MCF 10A (cell line): ENCODE results near the gene ETS2. TPM values are rescaled to one million over a fixed set of nuclear protein-coding genes. Genes with fewer than 3 reads are reported as not detected.
A peak's percentile ranks its signal among the peaks of the same experiment; 100 is the strongest.

Source experiments
- BruUV-seq: library from RNA; stranded (reverse); fragments of 400-500 nt; replicated peaks from 2 replicates; lab custom pipeline; 2021; lab: Mats Ljungman, UMichigan
- CTCF ChIA-PET: fragments of 300-600 bp; sonication (Branson Sonifier 250); formaldehyde crosslinking; extraction: SDS; loops from one replicate; lab custom pipeline; 2021; ENCODE audit warnings: antibody characterized with exemption, inconsistent platforms; lab: Yijun Ruan, JAX
- POLR2A ChIA-PET: fragments of 300-600, 350-650 bp; sonication (Branson Sonifier 250); formaldehyde crosslinking; extraction: SDS; loops from one replicate; lab custom pipeline; 2020; ENCODE audit warnings: antibody characterized with exemption, inconsistent platforms; lab: Yijun Ruan, JAX
- DNase-seq: peaks from one replicate; pipeline ENCODE4 v3.0.0-alpha.2; 2018; ENCODE audit not compliant: unreplicated experiment
- H3K27ac Mint-ChIP-seq: one replicate; pipeline ENCODE4 v1.8.0; 2022; ENCODE audit warnings: mild to moderate bottlenecking, low read depth, mixed read lengths; ENCODE audit not compliant: unreplicated experiment
- H3K27me3 Mint-ChIP-seq: one replicate; pipeline ENCODE4 v1.8.0; 2022; ENCODE audit warnings: mixed read lengths; ENCODE audit not compliant: insufficient read depth, unreplicated experiment
- H3K36me3 Mint-ChIP-seq: one replicate; pipeline ENCODE4 v1.8.0; 2022; ENCODE audit warnings: mild to moderate bottlenecking, moderate library complexity, mixed read lengths; ENCODE audit not compliant: insufficient read depth, unreplicated experiment
- H3K4me1 Mint-ChIP-seq: one replicate; pipeline ENCODE4 v1.8.0; 2022; ENCODE audit warnings: mixed read lengths; ENCODE audit not compliant: insufficient read depth, unreplicated experiment
- H3K4me3 Mint-ChIP-seq: one replicate; pipeline ENCODE4 v1.8.0; 2022; ENCODE audit warnings: mild to moderate bottlenecking, moderate library complexity, mixed read lengths; ENCODE audit not compliant: unreplicated experiment
- H3K9me3 Mint-ChIP-seq: one replicate; pipeline ENCODE4 v1.8.0; 2022; ENCODE audit warnings: mixed read lengths; ENCODE audit not compliant: unreplicated experiment
- intact Hi-C: fragments of 100-400 bp; cut with micrococcal nuclease; formaldehyde crosslinking; loops from 2 replicates; pipeline ENCODE4 v1.14.1; 2022
- total RNA-seq: library from RNA; stranded (reverse); gene quantifications from 2 replicates; pipeline ENCODE4 v1.2.3, GENCODE V29; 2022
- TF ChIP-seq, protein P1 (sequence below): fragments of 200-600 bp; IDR thresholded peaks from one replicate; pipeline ENCODE4 v1.8.0; 2022; ENCODE audit warnings: antibody characterized with exemption, mild to moderate bottlenecking; ENCODE audit not compliant: unreplicated experiment

Gene ETS2
- total RNA-seq, 1 experiment from 2014 or later: 109 TPM

DNA sequence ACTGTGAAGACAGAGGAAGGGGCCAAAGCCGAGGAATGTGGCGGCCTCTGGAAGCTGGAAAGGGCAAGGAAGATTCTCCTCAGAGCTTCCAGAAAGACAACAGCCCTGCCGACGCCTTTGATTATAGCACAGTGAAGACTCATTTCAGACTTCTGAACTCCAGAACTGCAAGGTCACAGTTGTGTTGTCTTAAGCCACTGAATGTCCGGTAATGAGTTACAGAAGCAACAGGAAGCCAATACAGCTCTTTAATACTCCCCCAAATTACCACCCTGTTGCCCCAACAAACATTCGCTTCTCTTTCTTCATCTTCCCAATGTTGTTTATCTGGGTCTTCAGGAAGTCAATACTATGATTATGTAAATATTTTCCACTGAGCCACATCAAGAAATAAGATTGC lies 44.0 kb downstream of the ETS2 start:
- TF ChIP-seq, protein P1, sequence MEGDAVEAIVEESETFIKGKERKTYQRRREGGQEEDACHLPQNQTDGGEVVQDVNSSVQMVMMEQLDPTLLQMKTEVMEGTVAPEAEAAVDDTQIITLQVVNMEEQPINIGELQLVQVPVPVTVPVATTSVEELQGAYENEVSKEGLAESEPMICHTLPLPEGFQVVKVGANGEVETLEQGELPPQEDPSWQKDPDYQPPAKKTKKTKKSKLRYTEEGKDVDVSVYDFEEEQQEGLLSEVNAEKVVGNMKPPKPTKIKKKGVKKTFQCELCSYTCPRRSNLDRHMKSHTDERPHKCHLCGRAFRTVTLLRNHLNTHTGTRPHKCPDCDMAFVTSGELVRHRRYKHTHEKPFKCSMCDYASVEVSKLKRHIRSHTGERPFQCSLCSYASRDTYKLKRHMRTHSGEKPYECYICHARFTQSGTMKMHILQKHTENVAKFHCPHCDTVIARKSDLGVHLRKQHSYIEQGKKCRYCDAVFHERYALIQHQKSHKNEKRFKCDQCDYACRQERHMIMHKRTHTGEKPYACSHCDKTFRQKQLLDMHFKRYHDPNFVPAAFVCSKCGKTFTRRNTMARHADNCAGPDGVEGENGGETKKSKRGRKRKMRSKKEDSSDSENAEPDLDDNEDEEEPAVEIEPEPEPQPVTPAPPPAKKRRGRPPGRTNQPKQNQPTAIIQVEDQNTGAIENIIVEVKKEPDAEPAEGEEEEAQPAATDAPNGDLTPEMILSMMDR: no peak
- no peak overlapping the region for H3K27ac Mint-ChIP-seq
- no peak overlapping the region for H3K4me3 Mint-ChIP-seq
- no TSS peak for BruUV-seq
- DNase-seq: no peak
- peaks cover 47% of the 10 kb centered on the region for H3K4me1 Mint-ChIP-seq
- ChIA-PET POLR2A (interaction anchor here (0.6 to 1.6 kb wide), 4 partner anchors 8 to 106 kb away, joined by 3 to 8 read pairs (median 6); no protein-coding TSS in a partner anchor), CTCF (no interaction called here)
- H3K36me3 Mint-ChIP-seq: no peaks in the 10 kb centered on the region
- intact Hi-C loops: loop anchor here (5.0 kb wide), 1 partner anchor 63 kb away; no protein-coding TSS in a partner anchor
- H3K9me3 Mint-ChIP-seq: peaks cover 7% of the 10 kb centered on the region
- H3K27me3 Mint-ChIP-seq: no peaks in the 10 kb centered on the region

DNA sequence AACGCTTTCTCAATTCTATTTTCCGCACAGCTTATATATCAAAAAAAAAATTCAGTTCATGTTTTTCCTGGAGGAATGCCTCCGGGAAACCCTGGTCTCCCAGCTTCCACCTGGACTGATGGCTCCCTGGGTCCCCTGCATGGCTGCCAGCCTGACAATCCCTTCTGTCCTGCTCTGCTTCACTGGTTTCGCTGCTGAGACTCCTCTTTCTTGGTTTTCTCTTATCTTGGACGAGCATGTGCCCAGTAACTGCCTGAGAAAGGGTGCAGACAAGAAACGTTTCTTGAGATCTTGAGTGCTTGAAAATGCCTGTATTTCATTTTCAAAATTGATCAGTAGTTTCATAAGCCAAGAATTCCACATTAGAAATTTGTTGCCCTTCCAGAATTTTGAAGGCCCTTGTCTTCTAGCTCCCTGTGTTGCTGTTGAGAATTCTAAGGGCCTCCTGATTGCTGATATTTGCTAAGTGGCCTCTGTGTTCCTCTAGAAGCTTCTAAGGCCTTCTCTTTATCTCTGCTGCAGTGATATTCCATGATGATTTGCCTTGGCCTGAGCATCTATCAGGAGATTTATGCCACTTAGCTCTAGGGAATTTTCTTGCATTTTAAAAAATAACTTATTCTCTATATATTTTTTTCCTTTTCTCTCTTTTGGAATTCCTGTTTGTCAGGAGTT lies 44.7 kb downstream of the ETS2 start:
- Mint-ChIP-seq H3K27ac (no peak overlapping the region), H3K4me1 (peaks cover 47% of the 10 kb centered on the region), H3K4me3 (no peak overlapping the region), H3K36me3 (no peaks in the 10 kb centered on the region), H3K9me3 (peaks cover 7% of the 10 kb centered on the region), H3K27me3 (no peaks in the 10 kb centered on the region)
- TF ChIP-seq, protein P1: no peak
- DNase-seq: no peak
- CTCF ChIA-PET: no interaction called here
- intact Hi-C loops: loop anchor here (5.0 kb wide), 1 partner anchor 62 kb away; no protein-coding TSS in a partner anchor
- BruUV-seq: no TSS peak
- POLR2A ChIA-PET: interaction anchor here (0.6 to 1.6 kb wide), 6 partner anchors 9 to 116 kb away, joined by 3 to 8 read pairs (median 4); no protein-coding TSS in a partner anchor

DNA sequence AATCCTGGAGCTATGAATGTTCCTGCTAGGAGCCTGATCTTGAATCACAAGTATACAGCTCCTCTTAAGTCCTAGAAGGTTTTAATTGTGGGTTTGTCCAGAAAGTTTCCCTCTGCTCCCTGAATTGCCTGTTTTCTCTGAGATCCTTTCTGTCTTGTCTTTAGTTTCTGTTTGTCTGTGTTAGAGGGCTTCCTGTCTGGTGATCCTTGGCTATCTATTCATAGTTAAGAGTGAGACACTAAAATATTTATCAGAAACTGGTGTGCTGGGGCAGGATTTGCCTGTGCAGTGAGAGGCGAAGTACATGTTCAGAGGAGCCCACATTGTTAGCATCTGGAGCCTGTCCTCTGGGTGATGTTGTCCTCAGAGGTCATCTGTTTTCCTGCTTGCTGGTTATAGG lies 45.4 kb downstream of the ETS2 start:
- CTCF ChIA-PET: no interaction called here
- Mint-ChIP-seq H3K4me3 (no peak overlapping the region), H3K27me3 (no peaks in the 10 kb centered on the region), H3K9me3 (peaks cover 7% of the 10 kb centered on the region), H3K4me1 (peaks cover 47% of the 10 kb centered on the region), H3K27ac (no peak overlapping the region), H3K36me3 (peaks cover 3% of the 10 kb centered on the region)
- DNase-seq: no peak
- TF ChIP-seq, protein P1: no peak
- intact Hi-C loops: loop anchor here (5.0 kb wide), 1 partner anchor 61 kb away; no protein-coding TSS in a partner anchor
- POLR2A ChIA-PET: interaction anchor here (0.9 to 3.7 kb wide), 4 partner anchors 11 to 30 kb away, joined by 3 to 14 read pairs (median 10); no protein-coding TSS in a partner anchor
- no TSS peak for BruUV-seq

DNA sequence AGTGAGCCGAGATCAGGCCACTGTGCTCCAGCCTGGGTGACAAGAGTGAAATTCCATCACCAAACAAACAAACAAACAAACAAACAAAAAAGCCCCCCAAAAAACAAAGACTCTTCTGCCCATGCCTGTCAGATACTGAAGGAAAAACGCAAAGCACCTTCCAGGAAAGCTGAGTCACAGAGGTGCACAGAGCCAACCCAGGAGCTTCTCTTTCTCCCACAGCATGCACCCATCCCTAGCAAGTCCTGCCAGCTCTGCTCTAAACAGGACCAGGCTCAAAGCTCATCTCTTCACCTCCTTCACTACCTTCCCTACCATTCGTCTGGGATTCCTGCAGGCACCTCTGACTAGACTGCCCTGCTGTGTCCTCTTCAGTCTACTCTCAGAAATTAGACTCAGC lies 46.5 kb downstream of the ETS2 start:
- Mint-ChIP-seq H3K4me1 (peaks cover 44% of the 10 kb centered on the region), H3K27me3 (no peaks in the 10 kb centered on the region), H3K4me3 (no peak overlapping the region), H3K27ac (no peak overlapping the region), H3K36me3 (peaks cover 7% of the 10 kb centered on the region), H3K9me3 (peaks cover 7% of the 10 kb centered on the region)
- TF ChIP-seq, protein P1: no peak
- DNase-seq: peak; percentile 77
- POLR2A ChIA-PET: interaction anchor here (0.7 to 3.7 kb wide), 21 partner anchors 9 to 232 kb away, joined by 3 to 37 read pairs (median 8); partner anchors contain the start of gene ETS2
- BruUV-seq: no TSS peak
- CTCF ChIA-PET: interaction anchor here (0.6 to 2.0 kb wide), 3 partner anchors 12 to 43 kb away, joined by 3 to 6 read pairs (median 3); no protein-coding TSS in a partner anchor
- intact Hi-C loops: loop anchor here (5.0 kb wide), 1 partner anchor 60 kb away; no protein-coding TSS in a partner anchor
